Retinal pigment epithelial cell (primary cell): ENCODE measurements around the gene AGAP5.
"Not testable (repeated sequence)": the region's sequence is repeated elsewhere in the genome, so short reads cannot be mapped to it uniquely, and the experiment has no call there.

Experiments
- DNase-seq: peaks from one replicate; pipeline ENCODE4 v3.0.0-alpha.2; 2010; ENCODE audit warnings: low read depth
- H3K4me3 ChIP-seq: 2 replicates; pipeline ENCODE4 v1.5.1; 2011; ENCODE audit warnings: mild to moderate bottlenecking, low read length, control low read depth, moderate library complexity
- CTCF ChIP-seq: conservative IDR thresholded peaks from 2 replicates; pipeline ENCODE4 v1.5.1; 2011; ENCODE audit warnings: low read depth, low read length, control low read depth, inconsistent platforms

The AGAP5 gene

GRCh38 chr10:73697675-73698159 is at the start of gene AGAP5:
AGAP5 (minus strand) TSS chr10:73698109; CDS start chr10:73697755, 354 bp downstream.
- H3K4me3 ChIP-seq, DNase-seq: not testable (repeated sequence)

- H3K4me3 ChIP-seq, result no peak overlapping the region
- TF ChIP-seq CTCF, result no peak
- no peak for DNase-seq
Measured at GRCh38 chr10:73746721-73747120, 48.8 kb upstream of the AGAP5 start.

GRCh38 chr10:73744664-73744975 is 46.7 kb upstream of the AGAP5 start:
- no peak for TF ChIP-seq CTCF
- H3K4me3 ChIP-seq, result peak overlapping the region; percentile 98
- no peak for DNase-seq

GRCh38 chr10:73743905-73744663 is 46.2 kb upstream of the AGAP5 start, which contains the start of gene SEC24C:
SEC24C (plus strand) TSS chr10:73744372; CDS start chr10:73746833, 2,461 bp downstream.
- no peak for TF ChIP-seq CTCF
- DNase-seq, result peak; percentile 74
- H3K4me3 ChIP-seq, result peak within 1 kb of the TSS; percentile 98

- TF ChIP-seq CTCF, result no peak
- H3K4me3 ChIP-seq, result peak overlapping the region; percentile 98
- no peak for DNase-seq
Measured at GRCh38 chr10:73743327-73743904, 45.5 kb upstream of the AGAP5 start.

- no peak for TF ChIP-seq CTCF
- no peak overlapping the region for H3K4me3 ChIP-seq
- no peak for DNase-seq
Measured at GRCh38 chr10:73742454-73742734, 44.5 kb upstream of the AGAP5 start.

- H3K4me3 ChIP-seq, DNase-seq: not testable (repeated sequence)
Measured at GRCh38 chr10:73740501-73741254, 42.8 kb upstream of the AGAP5 start.

GRCh38 chr10:73734796-73735305 is 36.9 kb upstream of the AGAP5 start:
- no peak overlapping the region for H3K4me3 ChIP-seq
- no peak for DNase-seq
- no peak for TF ChIP-seq CTCF
